Fibroblast of skin of abdomen (primary cell): ENCODE results near the gene ZNF800.

Source experiments
- DNase-seq: peaks from one replicate; pipeline ENCODE4 v3.0.0-alpha.2; 2013

The ZNF800 gene

DNA sequence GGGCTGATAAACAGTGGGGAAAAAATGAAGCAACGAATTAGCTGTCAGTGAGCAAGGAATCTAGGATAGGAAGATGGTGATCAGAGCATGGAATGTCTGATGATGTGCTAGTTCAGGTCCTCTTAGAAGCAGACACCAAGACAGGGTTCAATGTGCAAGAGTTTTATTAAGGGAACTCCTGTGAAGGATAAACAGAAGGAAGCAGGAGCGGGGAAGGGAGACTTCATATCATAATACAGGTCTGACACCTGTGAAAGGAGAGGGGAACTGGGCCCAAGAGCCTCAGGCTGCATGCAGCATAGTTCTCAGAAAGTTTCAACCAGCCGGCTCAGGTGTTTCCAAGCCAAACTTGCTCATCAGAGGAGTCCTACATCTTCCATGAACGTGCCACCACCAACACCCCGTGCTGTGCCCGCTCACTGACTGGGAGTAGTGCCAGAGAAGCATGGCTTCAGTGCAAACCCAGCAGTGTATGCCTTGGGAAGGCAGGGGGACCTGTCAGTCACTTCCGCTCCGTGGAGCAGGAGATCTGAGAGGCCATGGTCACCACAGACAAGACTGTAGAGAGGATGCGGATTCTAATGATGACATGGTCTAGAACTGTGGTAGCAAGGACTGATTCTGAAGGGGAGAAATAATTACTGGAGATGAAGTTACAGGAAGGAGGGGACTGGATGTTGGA is 45.8 kb downstream of the ZNF800 start:
- no peak for DNase-seq

DNA sequence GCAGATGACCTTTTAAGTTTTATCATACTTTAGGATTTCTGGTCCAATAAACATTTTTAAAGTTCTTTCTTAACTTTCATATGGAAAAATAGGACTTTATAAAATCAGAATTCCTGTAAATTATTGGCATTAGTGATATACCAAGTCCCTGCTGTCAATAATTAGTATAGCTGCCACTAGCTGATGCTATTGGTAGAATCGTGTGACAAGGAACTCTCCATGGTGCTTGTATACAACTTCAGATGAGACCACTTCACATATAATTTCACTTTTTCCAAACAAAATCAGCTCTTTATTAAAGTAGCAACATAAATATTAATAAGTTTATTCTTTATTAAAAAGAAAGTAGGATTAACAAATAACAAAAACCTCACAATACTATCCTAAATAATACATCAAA is 49.9 kb downstream of the ZNF800 start:
- DNase-seq: no peak

DNA sequence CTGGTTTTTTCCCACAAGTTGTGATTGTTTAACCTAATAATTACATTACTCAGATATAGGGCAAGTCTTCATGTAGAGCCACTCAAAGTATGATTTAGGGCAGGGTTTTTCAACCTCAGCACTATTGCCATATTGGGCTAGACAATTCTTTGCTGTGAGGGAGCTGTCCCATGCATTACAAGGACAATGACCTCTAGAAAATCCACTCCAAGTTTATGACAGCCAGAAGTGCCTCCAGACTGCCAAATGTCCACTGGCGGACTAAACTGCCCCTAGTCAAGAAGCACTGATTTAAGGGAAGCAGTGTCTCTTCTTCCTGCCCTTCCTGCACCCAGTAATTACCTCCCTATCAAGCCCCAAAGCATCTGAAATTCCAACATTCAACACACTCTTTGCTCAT is 54.4 kb downstream of the ZNF800 start:
- DNase-seq: no peak

GRCh38 chr7:127337581-127337980 is 54.9 kb downstream of the ZNF800 start:
- no peak for DNase-seq

GRCh38 chr7:127336458-127336857 is 56.0 kb downstream of the ZNF800 start:
- DNase-seq: no peak

GRCh38 chr7:127332880-127333279 is 59.6 kb downstream of the ZNF800 start:
- DNase-seq: no peak

DNA sequence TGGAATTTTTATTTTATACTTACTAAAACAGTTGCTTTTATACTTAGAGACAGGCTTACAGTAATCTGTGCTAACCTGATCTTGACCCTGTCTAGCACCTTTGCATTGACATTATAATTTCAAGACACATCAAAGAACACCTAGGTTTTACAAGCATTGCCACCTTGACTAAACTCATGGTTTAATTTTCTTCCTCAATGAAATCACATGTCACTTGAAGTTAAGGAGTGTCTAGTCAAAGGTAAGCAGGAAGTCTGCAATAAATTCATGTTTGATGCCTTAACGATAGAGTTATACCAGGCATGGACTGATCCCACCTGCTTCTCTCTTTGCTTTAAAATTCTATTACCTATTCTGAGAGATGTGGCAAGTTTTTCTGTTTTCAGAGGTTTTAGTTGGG is 62.4 kb downstream of the ZNF800 start:
- DNase-seq: no peak

- DNase-seq: no peak
These were observed 69.5 kb downstream of the ZNF800 start for GRCh38 chr7:127322832-127323493.

DNA sequence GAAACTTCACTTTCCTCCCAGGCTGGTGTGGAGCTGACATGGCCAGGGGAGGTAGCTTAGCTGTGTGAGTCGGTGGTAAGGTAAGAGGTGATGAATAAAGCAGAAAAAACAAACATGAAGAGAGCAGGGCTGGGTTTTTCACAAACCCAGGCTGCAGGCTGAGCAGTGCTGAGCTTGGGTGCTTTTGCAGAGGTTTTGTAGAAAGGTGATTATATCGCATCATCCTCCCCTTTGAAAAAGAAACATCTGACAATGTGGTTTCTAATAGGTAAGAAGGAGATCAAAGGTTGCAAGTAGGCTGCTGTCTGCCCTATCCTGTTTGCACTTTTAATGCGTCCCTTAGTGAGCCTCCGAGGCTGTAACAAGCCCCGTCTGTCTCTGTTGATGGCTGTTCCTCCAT is 70.2 kb downstream of the ZNF800 start:
- no peak for DNase-seq

GRCh38 chr7:127320974-127321373 is 71.5 kb downstream of the ZNF800 start:
- no peak for DNase-seq
